Fibroblast of villous mesenchyme (primary cell): Measurements from ENCODE around the gene IL2. TPM values are rescaled to one million over a fixed set of nuclear protein-coding genes. Genes with fewer than 3 reads are reported as not detected.

ENCODE experiments used
- DNase-seq: peaks from one replicate; pipeline ENCODE4 v3.0.0-alpha.2; 2010; ENCODE audit warnings: low read depth
- H3K4me3 ChIP-seq: 2 replicates; pipeline ENCODE4 v1.5.1; 2011; ENCODE audit warnings: low read depth, mild to moderate bottlenecking, low read length
- total RNA-seq: library from RNA; depleted of rRNA; stranded (reverse); fragments of >200 nt; gene quantifications from 2 replicates; pipeline ENCODE4 v1.2.3, GENCODE V29; 2012
- TF ChIP-seq, protein P1 (sequence below): IDR thresholded peaks from 2 replicates; pipeline ENCODE4 v1.5.1; 2012; ENCODE audit warnings: low read depth, mild to moderate bottlenecking, low read length; ENCODE audit not compliant: insufficient read depth

The IL2 gene
- not detected in 2 replicates for total RNA-seq

DNA sequence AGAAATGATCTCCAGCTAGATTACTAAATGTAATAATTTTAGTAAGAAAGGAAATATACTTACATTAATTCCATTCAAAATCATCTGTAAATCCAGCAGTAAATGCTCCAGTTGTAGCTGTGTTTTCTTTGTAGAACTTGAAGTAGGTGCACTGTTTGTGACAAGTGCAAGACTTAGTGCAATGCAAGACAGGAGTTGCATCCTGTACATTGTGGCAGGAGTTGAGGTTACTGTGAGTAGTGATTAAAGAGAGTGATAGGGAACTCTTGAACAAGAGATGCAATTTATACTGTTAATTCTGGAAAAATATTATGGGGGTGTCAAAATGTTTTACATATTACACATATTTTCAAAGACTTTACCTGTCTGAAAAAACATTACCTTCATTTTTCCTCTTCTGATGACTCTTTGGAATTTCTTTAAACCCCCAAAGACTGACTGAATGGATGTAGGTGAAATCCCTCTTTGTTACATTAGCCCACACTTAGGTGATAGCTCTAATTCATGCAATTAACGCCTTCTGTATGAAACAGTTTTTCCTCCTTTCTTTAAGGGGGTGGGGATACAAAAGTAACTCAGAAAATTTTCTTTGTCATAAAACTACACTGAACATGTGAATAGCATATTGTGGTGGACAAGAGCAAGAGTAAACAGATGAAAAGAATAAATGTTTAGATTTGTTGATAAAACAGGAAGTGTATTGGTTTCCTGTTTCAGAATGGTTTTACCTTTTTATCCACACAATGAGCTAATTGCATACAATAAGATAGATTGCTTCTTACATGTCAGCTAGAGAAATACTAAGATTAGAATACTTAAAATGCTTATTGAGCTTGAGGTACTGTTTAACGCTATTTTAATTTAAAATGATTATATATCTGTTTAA lies at the start of gene IL2:
TSS of gene IL2 (minus strand) at position 495 of the 886 bp plus-strand sequence. CDS start at position 210, 285 bp downstream.
- H3K4me3 ChIP-seq, result no peak within 1 kb of the TSS
- TF ChIP-seq, protein P1, sequence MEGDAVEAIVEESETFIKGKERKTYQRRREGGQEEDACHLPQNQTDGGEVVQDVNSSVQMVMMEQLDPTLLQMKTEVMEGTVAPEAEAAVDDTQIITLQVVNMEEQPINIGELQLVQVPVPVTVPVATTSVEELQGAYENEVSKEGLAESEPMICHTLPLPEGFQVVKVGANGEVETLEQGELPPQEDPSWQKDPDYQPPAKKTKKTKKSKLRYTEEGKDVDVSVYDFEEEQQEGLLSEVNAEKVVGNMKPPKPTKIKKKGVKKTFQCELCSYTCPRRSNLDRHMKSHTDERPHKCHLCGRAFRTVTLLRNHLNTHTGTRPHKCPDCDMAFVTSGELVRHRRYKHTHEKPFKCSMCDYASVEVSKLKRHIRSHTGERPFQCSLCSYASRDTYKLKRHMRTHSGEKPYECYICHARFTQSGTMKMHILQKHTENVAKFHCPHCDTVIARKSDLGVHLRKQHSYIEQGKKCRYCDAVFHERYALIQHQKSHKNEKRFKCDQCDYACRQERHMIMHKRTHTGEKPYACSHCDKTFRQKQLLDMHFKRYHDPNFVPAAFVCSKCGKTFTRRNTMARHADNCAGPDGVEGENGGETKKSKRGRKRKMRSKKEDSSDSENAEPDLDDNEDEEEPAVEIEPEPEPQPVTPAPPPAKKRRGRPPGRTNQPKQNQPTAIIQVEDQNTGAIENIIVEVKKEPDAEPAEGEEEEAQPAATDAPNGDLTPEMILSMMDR, result no peak
- no peak for DNase-seq

DNA sequence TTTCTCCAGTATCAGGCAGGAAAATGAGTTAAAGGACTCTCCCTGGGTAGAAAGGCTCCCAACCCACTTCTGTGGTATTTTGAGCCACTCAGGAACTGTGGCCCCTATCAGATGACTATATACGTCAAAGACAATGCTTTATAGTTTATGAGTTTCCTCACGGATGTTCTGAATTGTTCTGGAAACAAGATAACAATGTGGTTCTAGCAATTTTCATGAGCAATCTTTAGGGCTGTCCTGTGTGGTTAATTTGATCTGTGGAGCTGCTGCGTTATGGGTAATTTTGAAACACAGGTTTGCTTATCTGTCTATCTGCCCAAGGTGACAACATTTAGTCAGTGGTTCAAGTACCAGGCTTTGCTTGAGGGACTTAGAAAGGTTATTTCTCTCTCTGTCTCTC lies 46.7 kb upstream of the IL2 start:
- DNase-seq, result no peak
- H3K4me3 ChIP-seq, result no peak overlapping the region
- TF ChIP-seq, protein P1, result no peak

GRCh38 chr4:122500852-122501501 lies 44.5 kb upstream of the IL2 start:
- DNase-seq, result no peak
- TF ChIP-seq, protein P1, result no peak
- no peak overlapping the region for H3K4me3 ChIP-seq

DNA sequence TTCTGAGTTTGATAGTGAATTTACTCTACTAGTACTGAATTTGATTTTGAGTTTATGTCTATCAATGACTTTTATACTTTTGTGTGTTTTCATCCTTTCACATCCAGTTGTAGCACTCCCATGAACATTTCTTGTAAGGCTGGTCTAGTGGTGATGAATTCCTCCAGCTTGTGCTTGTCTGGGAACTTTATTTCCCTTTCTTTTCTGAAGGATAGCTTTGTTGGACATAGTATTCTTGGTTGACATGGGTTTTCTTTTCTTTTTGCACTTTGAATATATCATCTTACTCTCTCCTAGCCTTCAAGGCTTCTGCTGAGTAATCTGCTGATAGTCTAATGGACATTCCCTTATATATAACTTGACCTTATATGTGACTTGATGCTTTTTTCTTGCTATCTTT lies 32.5 kb upstream of the IL2 start:
- no peak for DNase-seq
- TF ChIP-seq, protein P1, result no peak
- no peak overlapping the region for H3K4me3 ChIP-seq

DNA sequence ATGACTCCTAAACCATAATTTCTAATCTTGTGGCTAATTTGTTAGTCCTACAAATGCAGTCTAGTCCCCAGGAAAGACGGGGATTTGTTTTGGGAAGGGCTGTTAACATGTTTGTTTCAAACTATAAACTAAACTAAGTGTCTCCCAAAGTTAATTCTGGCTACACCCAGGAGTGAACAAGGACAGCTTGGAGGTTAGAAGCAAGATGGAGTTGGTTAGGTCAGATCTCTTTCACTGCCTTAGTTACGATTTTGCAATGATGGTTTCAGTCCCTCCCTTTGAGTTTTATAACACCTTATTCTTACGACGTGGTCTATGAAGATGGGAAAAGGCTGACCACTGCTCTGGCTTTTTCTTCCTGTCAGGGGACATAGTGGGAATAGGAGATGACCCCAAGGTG lies 27.0 kb upstream of the IL2 start:
- TF ChIP-seq, protein P1, result no peak
- no peak for DNase-seq
- H3K4me3 ChIP-seq, result no peak overlapping the region

DNA sequence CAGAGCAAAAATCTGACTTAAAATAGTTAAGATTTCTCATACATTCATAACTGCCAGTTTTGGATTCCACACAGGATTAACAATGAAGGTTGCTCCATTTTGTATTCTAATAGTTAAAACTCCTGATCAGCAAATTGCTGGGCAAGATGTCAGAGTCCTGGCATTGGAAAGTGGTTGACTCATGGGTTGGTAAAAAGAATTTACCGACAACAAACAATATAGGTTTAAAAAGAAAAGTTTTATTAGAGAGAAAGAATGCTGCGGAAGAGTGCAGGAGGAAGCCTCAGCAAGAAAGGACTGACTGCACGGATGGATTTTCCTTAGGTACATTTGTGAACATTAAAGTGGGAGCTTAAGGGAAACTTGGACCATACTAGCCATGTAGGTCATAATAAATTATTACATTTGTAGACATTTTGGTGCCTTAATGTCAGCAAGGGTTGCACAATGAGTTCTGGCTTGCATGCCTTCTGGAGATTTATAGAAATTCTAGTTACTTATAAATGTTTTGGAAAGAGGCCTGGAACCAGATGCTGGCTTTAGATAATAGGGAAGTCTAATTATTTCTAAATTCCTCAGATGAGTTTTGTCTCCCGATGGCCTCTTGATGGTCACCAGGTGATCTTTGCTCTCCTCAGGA lies 25.4 kb upstream of the IL2 start:
- H3K4me3 ChIP-seq, result no peak overlapping the region
- DNase-seq, result peak; percentile 67
- TF ChIP-seq, protein P1, result no peak
